ENCODE measurements around the gene NUP210L.
"Not testable (repeated sequence)": the region's sequence is repeated elsewhere in the genome, so short reads cannot be mapped to it uniquely, and the experiment has no call there.

DNA sequence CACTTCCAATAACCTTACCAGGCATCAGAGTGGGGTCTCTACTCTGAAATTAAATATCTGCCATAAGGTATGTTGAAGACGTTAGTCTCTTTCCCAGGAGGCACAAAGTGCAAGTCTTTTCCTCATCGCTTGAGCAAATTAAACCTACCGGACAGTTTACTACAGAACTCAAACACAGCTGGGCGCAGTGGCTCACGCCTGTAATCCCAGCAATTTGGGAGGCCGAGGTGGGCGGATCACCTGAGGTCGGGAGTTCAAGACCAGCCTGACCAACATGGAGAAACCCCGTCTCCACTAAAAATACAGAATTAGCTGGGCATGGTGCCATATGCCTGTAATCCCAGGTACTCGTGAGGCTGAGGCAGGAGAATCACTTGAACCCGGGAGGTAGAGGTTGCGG is 175.8 kb downstream of the NUP210L start:
- TF ChIP-seq, protein P1, sequence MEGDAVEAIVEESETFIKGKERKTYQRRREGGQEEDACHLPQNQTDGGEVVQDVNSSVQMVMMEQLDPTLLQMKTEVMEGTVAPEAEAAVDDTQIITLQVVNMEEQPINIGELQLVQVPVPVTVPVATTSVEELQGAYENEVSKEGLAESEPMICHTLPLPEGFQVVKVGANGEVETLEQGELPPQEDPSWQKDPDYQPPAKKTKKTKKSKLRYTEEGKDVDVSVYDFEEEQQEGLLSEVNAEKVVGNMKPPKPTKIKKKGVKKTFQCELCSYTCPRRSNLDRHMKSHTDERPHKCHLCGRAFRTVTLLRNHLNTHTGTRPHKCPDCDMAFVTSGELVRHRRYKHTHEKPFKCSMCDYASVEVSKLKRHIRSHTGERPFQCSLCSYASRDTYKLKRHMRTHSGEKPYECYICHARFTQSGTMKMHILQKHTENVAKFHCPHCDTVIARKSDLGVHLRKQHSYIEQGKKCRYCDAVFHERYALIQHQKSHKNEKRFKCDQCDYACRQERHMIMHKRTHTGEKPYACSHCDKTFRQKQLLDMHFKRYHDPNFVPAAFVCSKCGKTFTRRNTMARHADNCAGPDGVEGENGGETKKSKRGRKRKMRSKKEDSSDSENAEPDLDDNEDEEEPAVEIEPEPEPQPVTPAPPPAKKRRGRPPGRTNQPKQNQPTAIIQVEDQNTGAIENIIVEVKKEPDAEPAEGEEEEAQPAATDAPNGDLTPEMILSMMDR (conservative IDR thresholded peaks at IDR 0.05; ENCODE audit: low read length): not testable (repeated sequence)
- not testable (repeated sequence) for TF ChIP-seq EZH2phosphoT487 (IDR thresholded peaks at IDR 0.05; ENCODE audit: borderline replicate concordance)
